PC-9 (cell line): ENCODE measurements around the gene IRF9. TPM values are rescaled to one million over a fixed set of nuclear protein-coding genes. Genes with fewer than 3 reads are reported as not detected.

Source experiments
- BruUV-seq: library from RNA; stranded (reverse); fragments of 400-500 nt; replicated peaks from 2 replicates; lab custom pipeline; 2021; lab: Mats Ljungman, UMichigan
- CTCF ChIA-PET: fragments of 300-600 bp; sonication (Branson Sonifier 250); formaldehyde crosslinking; loops from one replicate; lab custom pipeline; 2022; ENCODE audit warnings: antibody characterized with exemption; lab: Charles Lee
- POLR2A ChIA-PET: fragments of 300-600 bp; sonication (Branson Sonifier 250); formaldehyde crosslinking; loops from one replicate; lab custom pipeline; 2022; ENCODE audit warnings: antibody characterized with exemption; ENCODE audit not compliant: unreplicated experiment; lab: Charles Lee
- DNase-seq, 2 experiments: peaks; one replicate each; pipeline versions ENCODE4 v3.0.0 to v3.0.0-alpha.2; 2015 to 2022; ENCODE audit warnings: mixed read lengths in 1 of 2
- H2AFZ ChIP-seq: fragments of 200-600 bp; sonication (generic); 2 replicates; pipeline ENCODE4 v1.8.1; 2017; ENCODE audit warnings: antibody characterized with exemption
- H3F3A ChIP-seq: fragments of 200-600 bp; sonication (generic); 2 replicates; pipeline ENCODE4 v1.8.1; 2017; ENCODE audit warnings: antibody characterized with exemption, mild to moderate bottlenecking, low read depth; ENCODE audit not compliant: insufficient read depth
- H3K27ac ChIP-seq: fragments of 200-600 bp; sonication (generic); 2 replicates; pipeline ENCODE4 v1.6.1; 2016; ENCODE audit warnings: mixed run types
- H3K27me3 ChIP-seq: fragments of 200-600 bp; sonication (generic); 2 replicates; pipeline ENCODE4 v1.6.1; 2016; ENCODE audit warnings: low read depth, mixed run types; ENCODE audit not compliant: insufficient read depth
- H3K36me3 ChIP-seq: fragments of 200-600 bp; sonication (generic); 2 replicates; pipeline ENCODE4 v1.6.1; 2016; ENCODE audit warnings: low read depth, mixed run types
- H3K4me1 ChIP-seq: fragments of 200-600 bp; sonication (generic); replicated peaks from 2 replicates; pipeline ENCODE4 v1.6.1; 2016; ENCODE audit warnings: mixed run types; ENCODE audit not compliant: insufficient read depth
- H3K4me2 ChIP-seq: fragments of 200-600 bp; sonication (generic); 2 replicates; pipeline ENCODE4 v1.6.1; 2017; ENCODE audit warnings: mixed run types
- H3K4me3 ChIP-seq: fragments of 200-600 bp; sonication (generic); 2 replicates; pipeline ENCODE4 v1.6.1; 2016; ENCODE audit warnings: mixed run types
- H3K79me2 ChIP-seq: fragments of 200-600 bp; sonication (generic); 2 replicates; pipeline ENCODE4 v1.6.1; 2017; ENCODE audit warnings: low read depth, mixed run types
- H3K9me2 ChIP-seq: fragments of 200-600 bp; sonication (generic); 2 replicates; pipeline ENCODE4 v1.8.1; 2017; ENCODE audit warnings: mild to moderate bottlenecking; ENCODE audit not compliant: insufficient read depth
- H3K9me3 ChIP-seq: fragments of 200-600 bp; sonication (generic); 2 replicates; pipeline ENCODE4 v1.8.1; 2016; ENCODE audit warnings: low read depth; ENCODE audit not compliant: insufficient read depth
- H4K20me1 ChIP-seq: fragments of 200-600 bp; sonication (generic); 2 replicates; pipeline ENCODE4 v1.8.1; 2017; ENCODE audit not compliant: insufficient read depth
- EZH2 ChIP-seq: fragments of 200-600 bp; sonication (generic); IDR thresholded peaks from 2 replicates; pipeline ENCODE4 v1.8.0; 2017; ENCODE audit warnings: antibody characterized with exemption, low read depth
- intact Hi-C: fragments of 100-400 bp; cut with micrococcal nuclease; formaldehyde crosslinking; loops from one replicate; pipeline ENCODE4 v1.10.0; 2022; ENCODE audit not compliant: unreplicated experiment
- total RNA-seq: library from RNA; stranded (reverse); gene quantifications from 2 replicates; pipeline ENCODE4 v1.2.3, GENCODE V29; 2021
- TF ChIP-seq, protein P1 (sequence below): fragments of 200-600 bp; sonication (generic); conservative IDR thresholded peaks from 2 replicates; pipeline ENCODE4 v1.6.1; 2017; ENCODE audit warnings: mixed run types, antibody characterized with exemption, mild to moderate bottlenecking, moderate library complexity

The IRF9 gene
- total RNA-seq, 1 experiment from 2014 or later, result 21.4 TPM

GRCh38 chr14:24189059-24189375 lies 28.0 kb downstream of the IRF9 start:
- ChIA-PET CTCF (no interaction called here), POLR2A (interaction anchor here (1.4 kb wide), 1 partner anchor 53 kb away, joined by 8 read pairs; the partner anchor contains the start of gene TINF2)
- Histone ChIP-seq H3K4me3 (peak overlapping the region; percentile 88), H3K27me3 (no peaks in the 10 kb centered on the region), H4K20me1 (no peaks in the 10 kb centered on the region), H3K79me2 (peaks cover 18% of the 10 kb centered on the region), H3K4me2 (peak overlapping the region; percentile 93), H3K4me1 (peaks cover 11% of the 10 kb centered on the region), H3K27ac (peak overlapping the region; percentile 41; the same call in 1 of the 2 replicates), H3K36me3 (no peaks in the 10 kb centered on the region), H2AFZ (no peak overlapping the region), H3K9me3 (no peaks in the 10 kb centered on the region), H3F3A (peaks cover 3% of the 10 kb centered on the region; the same call in 1 of the 2 replicates), H3K9me2 (no peaks in the 10 kb centered on the region)
- intact Hi-C loops, result no loop called here
- no peak for DNase-seq
- BruUV-seq, result no TSS peak
- TF ChIP-seq EZH2, result no peak
- TF ChIP-seq, protein P1, sequence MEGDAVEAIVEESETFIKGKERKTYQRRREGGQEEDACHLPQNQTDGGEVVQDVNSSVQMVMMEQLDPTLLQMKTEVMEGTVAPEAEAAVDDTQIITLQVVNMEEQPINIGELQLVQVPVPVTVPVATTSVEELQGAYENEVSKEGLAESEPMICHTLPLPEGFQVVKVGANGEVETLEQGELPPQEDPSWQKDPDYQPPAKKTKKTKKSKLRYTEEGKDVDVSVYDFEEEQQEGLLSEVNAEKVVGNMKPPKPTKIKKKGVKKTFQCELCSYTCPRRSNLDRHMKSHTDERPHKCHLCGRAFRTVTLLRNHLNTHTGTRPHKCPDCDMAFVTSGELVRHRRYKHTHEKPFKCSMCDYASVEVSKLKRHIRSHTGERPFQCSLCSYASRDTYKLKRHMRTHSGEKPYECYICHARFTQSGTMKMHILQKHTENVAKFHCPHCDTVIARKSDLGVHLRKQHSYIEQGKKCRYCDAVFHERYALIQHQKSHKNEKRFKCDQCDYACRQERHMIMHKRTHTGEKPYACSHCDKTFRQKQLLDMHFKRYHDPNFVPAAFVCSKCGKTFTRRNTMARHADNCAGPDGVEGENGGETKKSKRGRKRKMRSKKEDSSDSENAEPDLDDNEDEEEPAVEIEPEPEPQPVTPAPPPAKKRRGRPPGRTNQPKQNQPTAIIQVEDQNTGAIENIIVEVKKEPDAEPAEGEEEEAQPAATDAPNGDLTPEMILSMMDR, result no peak

DNA sequence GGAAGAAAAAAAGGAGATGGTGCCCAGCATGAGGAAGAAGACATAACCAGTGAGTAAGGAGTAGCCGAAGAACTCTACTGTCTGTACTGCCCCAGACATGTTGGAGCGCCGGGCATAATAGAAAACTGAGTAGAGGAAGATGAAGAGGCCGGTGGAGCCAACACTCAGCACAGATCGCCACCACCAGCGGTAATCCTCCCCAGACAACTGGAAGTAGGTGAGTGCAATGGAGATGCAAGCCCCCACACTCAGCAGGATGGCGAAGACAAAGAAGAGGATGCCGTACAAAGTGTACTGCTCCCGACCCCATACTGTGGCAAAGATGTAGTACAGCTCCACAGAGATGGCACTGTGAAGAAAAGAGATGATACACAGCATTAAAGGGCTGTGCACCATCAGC lies 28.4 kb downstream of the IRF9 start:
- Histone ChIP-seq H3K4me3 (peak overlapping the region; percentile 88), H3K79me2 (peaks cover 22% of the 10 kb centered on the region), H3K27ac (no peak overlapping the region)

GRCh38 chr14:24190416-24190815 lies 29.4 kb downstream of the IRF9 start:
- Histone ChIP-seq H3K4me1 (peaks cover 18% of the 10 kb centered on the region), H3K9me2 (no peaks in the 10 kb centered on the region), H3K36me3 (no peaks in the 10 kb centered on the region), H3F3A (peaks cover 3% of the 10 kb centered on the region; the same call in 1 of the 2 replicates), H3K27ac (no peak overlapping the region), H3K79me2 (peaks cover 28% of the 10 kb centered on the region), H4K20me1 (no peaks in the 10 kb centered on the region), H3K9me3 (no peaks in the 10 kb centered on the region), H3K4me2 (no peak overlapping the region), H3K4me3 (no peak overlapping the region), H2AFZ (no peak overlapping the region), H3K27me3 (no peaks in the 10 kb centered on the region)
- ChIA-PET CTCF (interaction anchor here (0.7 kb wide), 1 partner anchor 938 kb away, joined by 5 read pairs; no protein-coding TSS in a partner anchor), POLR2A (no interaction called here)
- TF ChIP-seq EZH2, result no peak
- TF ChIP-seq, protein P1, result no peak
- BruUV-seq, result no TSS peak
- intact Hi-C loops, result no loop called here
- DNase-seq, result no peak

More for the DNA sequence above, 28.4 kb downstream of the IRF9 start:
- H3F3A ChIP-seq, result peaks cover 3% of the 10 kb centered on the region; the same call in 1 of the 2 replicates
- peak overlapping the region; percentile 93 for H3K4me2 ChIP-seq
- H2AFZ ChIP-seq, result no peak overlapping the region
- no peaks in the 10 kb centered on the region for H3K27me3 ChIP-seq
- TF ChIP-seq, protein P1, result no peak
- no peak for TF ChIP-seq EZH2
- CTCF ChIA-PET, result no interaction called here
- no peaks in the 10 kb centered on the region for H3K36me3 ChIP-seq
- no peak for DNase-seq
- no peaks in the 10 kb centered on the region for H3K9me2 ChIP-seq
- H4K20me1 ChIP-seq, result no peaks in the 10 kb centered on the region
- H3K4me1 ChIP-seq, result peaks cover 15% of the 10 kb centered on the region
- no TSS peak for BruUV-seq
- POLR2A ChIA-PET, result interaction anchor here (1.4 kb wide), 1 partner anchor 53 kb away, joined by 8 read pairs; the partner anchor contains the start of gene TINF2
- H3K9me3 ChIP-seq, result no peaks in the 10 kb centered on the region
- intact Hi-C loops, result no loop called here
